MM.1S (cell line): ENCODE measurements around the gene OLIG2.

ENCODE experiments used
- DNase-seq: peaks from one replicate; pipeline ENCODE4 v3.0.0-alpha.2; 2015
- H2AFZ ChIP-seq: fragments of 300-600 bp; sonication (generic); 2 replicates; pipeline ENCODE4 v1.6.0; 2016; ENCODE audit warnings: antibody characterized with exemption, low read length
- H3F3A ChIP-seq: fragments of 300-600 bp; sonication (generic); 2 replicates; pipeline ENCODE4 v1.6.1; 2016; ENCODE audit warnings: mild to moderate bottlenecking, antibody characterized with exemption, low read length, moderate library complexity, mixed read lengths; ENCODE audit not compliant: insufficient read depth
- H3K27ac ChIP-seq: fragments of 300-600 bp; sonication (generic); 2 replicates; pipeline ENCODE4 v1.5.1; 2016; ENCODE audit warnings: mild to moderate bottlenecking, low read length
- H3K27me3 ChIP-seq: fragments of 300-600 bp; sonication (generic); replicated peaks from 2 replicates; pipeline ENCODE4 v1.6.0; 2016; ENCODE audit warnings: low read length; ENCODE audit not compliant: insufficient read depth
- H3K36me3 ChIP-seq: fragments of 300-600 bp; sonication (generic); replicated peaks from 2 replicates; pipeline ENCODE4 v1.6.1; 2016; ENCODE audit warnings: mild to moderate bottlenecking, low read length, mixed read lengths; ENCODE audit not compliant: insufficient read depth
- H3K4me1 ChIP-seq: fragments of 300-600 bp; sonication (generic); 2 replicates; pipeline ENCODE4 v1.6.1; 2016; ENCODE audit warnings: low read length, mixed read lengths
- H3K4me2 ChIP-seq: fragments of 300-600 bp; sonication (generic); 2 replicates; pipeline ENCODE4 v1.6.0; 2016; ENCODE audit warnings: low read depth, low read length
- H3K4me3 ChIP-seq: fragments of 300-600 bp; sonication (generic); 2 replicates; pipeline ENCODE4 v1.5.1; 2016; ENCODE audit warnings: low read length, mixed read lengths
- H3K79me2 ChIP-seq: fragments of 300-600 bp; sonication (generic); 2 replicates; pipeline ENCODE4 v1.6.1; 2016; ENCODE audit warnings: mixed run types, low read length, mixed read lengths
- H3K9ac ChIP-seq: fragments of 300-600 bp; sonication (generic); 2 replicates; pipeline ENCODE4 v1.6.1; 2016; ENCODE audit warnings: low read length, mixed read lengths
- H3K9me2 ChIP-seq: fragments of 300-600 bp; sonication (generic); replicated peaks from 2 replicates; pipeline ENCODE4 v1.6.1; 2016; ENCODE audit warnings: mild to moderate bottlenecking, low read length, mixed read lengths; ENCODE audit not compliant: insufficient read depth
- H3K9me3 ChIP-seq: fragments of 300-600 bp; sonication (generic); replicated peaks from 2 replicates; pipeline ENCODE4 v1.6.1; 2016; ENCODE audit warnings: mild to moderate bottlenecking, low read length, mixed read lengths; ENCODE audit not compliant: insufficient read depth
- H4K20me1 ChIP-seq: fragments of 300-600 bp; sonication (generic); 2 replicates; pipeline ENCODE4 v1.6.1; 2016; ENCODE audit warnings: mild to moderate bottlenecking, low read length, moderate library complexity, mixed read lengths; ENCODE audit not compliant: insufficient read depth
- EZH2 ChIP-seq: fragments of 300-600 bp; sonication (generic); optimal IDR thresholded peaks from 2 replicates; pipeline ENCODE3; 2017; ENCODE audit warnings: low read depth, mild to moderate bottlenecking, antibody characterized with exemption, low read length, mixed read lengths
- EZH2phosphoT487 ChIP-seq: fragments of 300-600 bp; sonication (generic); IDR thresholded peaks from 2 replicates; pipeline ENCODE4 v1.6.1; 2018; ENCODE audit warnings: antibody characterized with exemption, low read length
- TF ChIP-seq, protein P1 (sequence below): fragments of 300-600 bp; sonication (generic); IDR thresholded peaks from 2 replicates; pipeline ENCODE4 v1.5.1; 2016; ENCODE audit warnings: antibody characterized with exemption, low read length, mixed read lengths

OLIG2 gene

DNA sequence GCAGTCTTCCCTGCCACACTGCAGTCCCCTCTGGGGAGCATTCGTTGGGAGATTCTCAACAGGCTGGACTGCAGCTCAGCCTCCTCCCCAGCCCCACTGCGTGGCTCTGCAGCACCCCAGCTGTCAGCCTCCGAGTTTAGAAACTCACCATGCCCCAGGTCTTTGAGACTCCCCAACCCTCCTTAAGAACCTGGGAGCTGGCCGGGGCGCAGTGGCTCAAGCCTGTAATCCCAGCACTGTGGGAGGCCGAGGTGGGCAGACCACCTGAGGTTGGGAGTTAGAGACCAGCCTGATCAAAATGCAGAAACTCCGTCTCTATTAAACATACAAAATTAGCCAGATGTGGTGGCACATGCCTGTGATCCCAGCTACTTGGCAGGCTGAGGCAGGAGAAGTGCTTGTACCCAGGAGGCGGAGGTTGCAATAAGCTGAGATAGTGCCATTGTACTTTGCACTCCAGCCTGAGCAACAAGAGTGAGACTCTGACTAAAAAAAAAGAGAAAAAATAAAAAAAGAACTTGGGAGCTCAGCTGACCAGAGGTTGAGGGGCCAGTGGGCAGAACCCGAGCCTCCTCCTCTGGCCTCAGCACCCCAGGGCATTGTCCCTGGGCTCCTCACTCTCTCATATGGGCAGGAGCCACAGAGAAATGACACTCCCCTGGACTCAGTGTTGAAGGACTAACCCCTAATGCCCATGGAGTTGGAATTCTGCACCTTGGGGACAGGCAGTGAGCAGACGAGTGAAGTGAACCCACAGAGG, 5.6 kb downstream of the OLIG2 start:
- peaks cover 5% of the 10 kb centered on the region for H3K4me1 ChIP-seq
- peaks cover 24% of the 10 kb centered on the region for H3K27me3 ChIP-seq
- no peaks in the 10 kb centered on the region for H3K9me2 ChIP-seq
- no peaks in the 10 kb centered on the region for H3K9me3 ChIP-seq
- H3K79me2 ChIP-seq = no peaks in the 10 kb centered on the region
- no peak overlapping the region for H3K9ac ChIP-seq
- no peak for DNase-seq
- no peaks in the 10 kb centered on the region for H4K20me1 ChIP-seq
- no peaks in the 10 kb centered on the region for H3F3A ChIP-seq
- no peaks in the 10 kb centered on the region for H3K36me3 ChIP-seq
- no peak overlapping the region for H3K27ac ChIP-seq
- TF ChIP-seq EZH2 (no peak), EZH2phosphoT487 (no peak)
- TF ChIP-seq, protein P1, sequence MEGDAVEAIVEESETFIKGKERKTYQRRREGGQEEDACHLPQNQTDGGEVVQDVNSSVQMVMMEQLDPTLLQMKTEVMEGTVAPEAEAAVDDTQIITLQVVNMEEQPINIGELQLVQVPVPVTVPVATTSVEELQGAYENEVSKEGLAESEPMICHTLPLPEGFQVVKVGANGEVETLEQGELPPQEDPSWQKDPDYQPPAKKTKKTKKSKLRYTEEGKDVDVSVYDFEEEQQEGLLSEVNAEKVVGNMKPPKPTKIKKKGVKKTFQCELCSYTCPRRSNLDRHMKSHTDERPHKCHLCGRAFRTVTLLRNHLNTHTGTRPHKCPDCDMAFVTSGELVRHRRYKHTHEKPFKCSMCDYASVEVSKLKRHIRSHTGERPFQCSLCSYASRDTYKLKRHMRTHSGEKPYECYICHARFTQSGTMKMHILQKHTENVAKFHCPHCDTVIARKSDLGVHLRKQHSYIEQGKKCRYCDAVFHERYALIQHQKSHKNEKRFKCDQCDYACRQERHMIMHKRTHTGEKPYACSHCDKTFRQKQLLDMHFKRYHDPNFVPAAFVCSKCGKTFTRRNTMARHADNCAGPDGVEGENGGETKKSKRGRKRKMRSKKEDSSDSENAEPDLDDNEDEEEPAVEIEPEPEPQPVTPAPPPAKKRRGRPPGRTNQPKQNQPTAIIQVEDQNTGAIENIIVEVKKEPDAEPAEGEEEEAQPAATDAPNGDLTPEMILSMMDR = no peak
- no peak overlapping the region for H3K4me3 ChIP-seq
- no peak overlapping the region for H2AFZ ChIP-seq
- no peak overlapping the region for H3K4me2 ChIP-seq

DNA sequence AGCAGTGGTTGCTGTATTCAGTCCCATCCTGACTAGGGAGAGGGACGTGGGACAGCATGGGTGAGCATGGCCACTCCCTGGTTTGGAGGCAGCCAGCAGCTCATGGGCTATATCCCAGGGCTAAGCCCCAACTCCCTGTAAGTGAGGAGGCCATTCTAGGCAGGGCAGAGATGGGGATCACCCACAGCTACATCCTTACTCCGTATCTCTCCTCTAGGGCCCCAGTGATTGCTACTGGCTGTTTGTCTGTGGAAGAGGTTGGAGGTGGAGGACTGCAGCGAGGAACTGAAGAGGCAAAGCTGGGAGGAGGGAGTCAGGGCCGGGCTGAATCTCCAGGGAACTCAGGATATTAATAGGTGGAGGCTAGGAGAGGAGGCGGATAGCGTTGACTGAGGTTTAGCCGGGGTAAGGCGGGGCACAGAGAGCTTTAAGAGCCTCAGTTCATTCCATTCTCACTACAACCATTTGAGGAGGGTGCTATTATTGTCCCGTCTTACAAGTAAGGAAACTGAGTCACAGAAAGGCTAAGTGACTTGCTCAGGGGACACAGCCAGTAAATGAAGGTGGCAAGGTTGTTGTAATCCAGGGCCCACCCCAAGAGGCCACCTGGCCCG, 6.8 kb downstream of the OLIG2 start:
- Histone ChIP-seq H3K4me3 (no peak overlapping the region), H3K36me3 (no peaks in the 10 kb centered on the region), H3K9me3 (no peaks in the 10 kb centered on the region), H3K9me2 (no peaks in the 10 kb centered on the region), H3K9ac (no peak overlapping the region), H3K4me2 (no peak overlapping the region), H3K27me3 (peaks cover 17% of the 10 kb centered on the region), H3K79me2 (no peaks in the 10 kb centered on the region), H2AFZ (no peak overlapping the region), H3K4me1 (peaks cover 17% of the 10 kb centered on the region), H4K20me1 (no peaks in the 10 kb centered on the region), H3K27ac (no peak overlapping the region), H3F3A (no peaks in the 10 kb centered on the region)
- no peak for TF ChIP-seq EZH2phosphoT487
- TF ChIP-seq EZH2 = no peak
- TF ChIP-seq, protein P1 = no peak
- no peak for DNase-seq

DNA sequence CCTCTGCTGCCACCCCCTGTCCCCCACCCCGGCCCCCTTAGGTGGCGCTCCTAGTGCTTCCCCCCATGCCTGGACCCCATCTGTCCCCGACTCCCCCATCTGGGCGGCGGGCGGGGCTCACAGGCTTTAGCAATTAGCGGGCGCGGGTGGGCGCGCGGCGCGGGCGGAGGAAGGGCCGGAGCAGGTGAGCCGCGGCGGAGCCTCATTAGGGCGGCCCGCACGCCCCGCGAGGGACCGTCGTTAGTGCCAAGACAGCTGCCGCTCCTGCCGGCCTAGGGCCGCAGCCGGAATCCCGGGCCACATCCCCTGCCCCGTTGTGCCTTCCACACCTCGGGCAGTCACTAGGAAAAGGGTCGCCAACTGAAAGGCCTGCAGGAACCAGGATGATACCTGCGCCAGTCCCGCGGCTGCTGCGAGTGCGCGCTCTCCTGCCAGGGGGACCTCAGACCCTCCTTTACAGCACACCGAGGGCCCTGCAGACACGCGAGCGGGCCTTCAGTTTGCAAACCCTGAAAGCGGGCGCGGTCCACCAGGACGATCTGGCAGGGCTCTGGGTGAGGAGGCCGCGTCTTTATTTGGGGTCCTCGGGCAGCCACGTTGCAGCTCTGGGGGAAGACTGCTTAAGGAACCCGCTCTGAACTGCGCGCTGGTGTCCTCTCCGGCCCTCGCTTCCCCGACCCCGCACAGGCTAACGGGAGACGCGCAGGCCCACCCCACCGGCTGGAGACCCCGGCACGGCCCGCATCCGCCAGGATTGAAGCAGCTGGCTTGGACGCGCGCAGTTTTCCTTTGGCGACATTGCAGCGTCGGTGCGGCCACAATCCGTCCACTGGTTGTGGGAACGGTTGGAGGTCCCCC, 7.6 kb downstream of the OLIG2 start:
- Histone ChIP-seq H3K9me2 (no peaks in the 10 kb centered on the region), H3F3A (no peaks in the 10 kb centered on the region), H3K27me3 (peaks cover 13% of the 10 kb centered on the region), H3K79me2 (no peaks in the 10 kb centered on the region), H3K9ac (no peak overlapping the region), H3K9me3 (no peaks in the 10 kb centered on the region), H3K4me2 (no peak overlapping the region), H4K20me1 (no peaks in the 10 kb centered on the region), H2AFZ (no peak overlapping the region), H3K27ac (no peak overlapping the region), H3K4me3 (no peak overlapping the region), H3K36me3 (no peaks in the 10 kb centered on the region), H3K4me1 (peaks cover 17% of the 10 kb centered on the region)
- DNase-seq = no peak
- TF ChIP-seq, protein P1 = no peak
- TF ChIP-seq EZH2 (no peak), EZH2phosphoT487 (no peak)
